Right ventricle myocardium superior (tissue), 1 donor: ENCODE data around the gene CHD5. TPM values are rescaled to one million over a fixed set of nuclear protein-coding genes. Genes with fewer than 3 reads are reported as not detected.
A peak's percentile ranks its signal among the peaks of the same experiment; 100 is the strongest.

ENCODE experiments used
- ATAC-seq: fragments of 200-7000 bp; cut with Tn5 transposase; one replicate; pipeline ENCODE4 v1.9.1; 2020; ENCODE audit warnings: mild to moderate bottlenecking; ENCODE audit not compliant: poor library complexity
- DNase-seq: peaks from one replicate; pipeline ENCODE4 v3.0.0-alpha.2; 2020
- intact Hi-C: fragments of 100-400 bp; cut with DNase I; formaldehyde crosslinking; loops from one replicate; pipeline ENCODE4 v1.11.2; 2022
- total RNA-seq: library from RNA; stranded (reverse); fragmentation: NEBNext Ultra II Directional; extraction: Animal tissue kit (Norgen Biotek cat#: 25700); gene quantifications from one replicate; pipeline ENCODE4 v1.2.1, GENCODE V29; 2021
- donor health status: DM: no; HTN: yes; CAD: no; lungs with severe emphysema.

Gene CHD5
- total RNA-seq, 1 donor from 2014 or later: not detected

GRCh38 chr1:6163973-6164617, 16.0 kb downstream of the CHD5 start:
- ATAC-seq (no peak), DNase-seq (no peak)
- intact Hi-C loops: no loop called here

GRCh38 chr1:6163191-6163972, 16.7 kb downstream of the CHD5 start:
- DNase-seq (peak; percentile 3), ATAC-seq (no peak)
- intact Hi-C loops: no loop called here

- intact Hi-C loops: no loop called here
- DNase-seq (peak; percentile 30), ATAC-seq (no peak)
Observed at GRCh38 chr1:6162773-6163172, 17.3 kb downstream of the CHD5 start.

- DNase-seq (peak; percentile 1), ATAC-seq (no peak)
Observed at GRCh38 chr1:6162341-6162740, 17.8 kb downstream of the CHD5 start.

GRCh38 chr1:6158181-6158580, 21.9 kb downstream of the CHD5 start:
- ATAC-seq: no peak

More at GRCh38 chr1:6162341-6162740, 17.8 kb downstream of the CHD5 start:
- intact Hi-C loops: no loop called here

GRCh38 chr1:6157528-6158174, 22.5 kb downstream of the CHD5 start:
- DNase-seq (no peak), ATAC-seq (no peak)
- intact Hi-C loops: no loop called here

More at GRCh38 chr1:6158181-6158580, 21.9 kb downstream of the CHD5 start:
- no peak for DNase-seq
- intact Hi-C loops: no loop called here

- intact Hi-C loops: no loop called here
- ATAC-seq (no peak), DNase-seq (no peak)
Observed at GRCh38 chr1:6157132-6157527, 23.0 kb downstream of the CHD5 start.

- DNase-seq (no peak), ATAC-seq (no peak)
- intact Hi-C loops: no loop called here
Observed at GRCh38 chr1:6154525-6155319, 25.4 kb downstream of the CHD5 start.

GRCh38 chr1:6152882-6153281, 27.2 kb downstream of the CHD5 start:
- intact Hi-C loops: no loop called here
- DNase-seq: no peak
- ATAC-seq: no peak

GRCh38 chr1:6152181-6152580, 27.9 kb downstream of the CHD5 start:
- no peak for ATAC-seq
- intact Hi-C loops: no loop called here
- no peak for DNase-seq

GRCh38 chr1:6151291-6151822, 28.8 kb downstream of the CHD5 start:
- DNase-seq: no peak
- intact Hi-C loops: no loop called here
- ATAC-seq: no peak

- no peak for DNase-seq
- intact Hi-C loops: no loop called here
- ATAC-seq: no peak
Observed at GRCh38 chr1:6150006-6150938, 29.8 kb downstream of the CHD5 start.

GRCh38 chr1:6149597-6149996, 30.5 kb downstream of the CHD5 start:
- ATAC-seq: no peak
- intact Hi-C loops: no loop called here
- DNase-seq: no peak

GRCh38 chr1:6148497-6149241, 31.5 kb downstream of the CHD5 start:
- DNase-seq (peak; percentile 62), ATAC-seq (peak; percentile 78)
- intact Hi-C loops: no loop called here

- DNase-seq: no peak
- intact Hi-C loops: no loop called here
- ATAC-seq: no peak
Observed at GRCh38 chr1:6145864-6146410, 34.2 kb downstream of the CHD5 start.

GRCh38 chr1:6145396-6145750, 34.7 kb downstream of the CHD5 start:
- DNase-seq: no peak
- no peak for ATAC-seq
- intact Hi-C loops: no loop called here
